Stimulated activated effector memory CD8-positive, alpha-beta T cell treated with anti-CD3 and anti-CD28 coated beads, Interleukin-12 subunit alpha, Interleukin-12 subunit beta, amount 100 ng/mL, for 72 hours (primary cell): ENCODE measurements around the gene NEK6.

Experiments used
- ATAC-seq: fragments of 150-1000 bp; cut with Tn5 transposase; 2 replicates; pipeline ENCODE4 v1.10.0; 2021
- DNase-seq, 2 donors: peaks; one replicate each; pipeline ENCODE4 v3.0.0; 2021 to 2022; ENCODE audit warnings: low spot score in 2 of 2
- H3K27ac Mint-ChIP-seq: one replicate; pipeline ENCODE4 v1.8.0; 2022; ENCODE audit warnings: mild to moderate bottlenecking, mixed read lengths
- H3K36me3 Mint-ChIP-seq: one replicate; pipeline ENCODE4 v1.8.0; 2022; ENCODE audit warnings: mild to moderate bottlenecking, mixed read lengths
- H3K4me1 Mint-ChIP-seq: one replicate; pipeline ENCODE4 v1.8.0; 2022; ENCODE audit warnings: mixed read lengths
- H3K4me3 Mint-ChIP-seq: one replicate; pipeline ENCODE4 v1.8.0; 2022; ENCODE audit warnings: mild to moderate bottlenecking, mixed read lengths
- H3K9me3 Mint-ChIP-seq: one replicate; pipeline ENCODE4 v1.8.0; 2022; ENCODE audit warnings: mixed read lengths

The NEK6 gene

DNA sequence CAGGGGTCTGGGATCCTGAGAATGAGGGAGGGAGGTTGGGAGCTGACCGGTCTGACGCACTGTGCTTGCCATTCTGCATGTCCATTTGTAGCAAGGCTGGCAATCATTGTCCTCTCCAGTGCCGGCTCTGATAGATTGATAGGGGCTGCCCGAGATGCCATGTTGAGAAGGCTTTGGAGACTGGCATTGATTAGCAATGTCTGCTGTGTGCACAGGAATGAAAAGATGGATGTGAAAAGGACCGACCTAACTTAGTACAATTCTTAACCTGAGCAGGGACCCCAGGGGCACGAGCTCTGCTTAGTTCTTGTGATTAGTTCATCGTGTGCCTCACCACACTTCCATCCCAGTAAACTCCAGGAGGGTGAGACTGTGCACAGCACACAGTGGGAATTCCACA lies 17.0 kb downstream of the NEK6 start:
- Mint-ChIP-seq H3K4me1 (peaks cover 42% of the 10 kb centered on the region), H3K27ac (no peak overlapping the region)

DNA sequence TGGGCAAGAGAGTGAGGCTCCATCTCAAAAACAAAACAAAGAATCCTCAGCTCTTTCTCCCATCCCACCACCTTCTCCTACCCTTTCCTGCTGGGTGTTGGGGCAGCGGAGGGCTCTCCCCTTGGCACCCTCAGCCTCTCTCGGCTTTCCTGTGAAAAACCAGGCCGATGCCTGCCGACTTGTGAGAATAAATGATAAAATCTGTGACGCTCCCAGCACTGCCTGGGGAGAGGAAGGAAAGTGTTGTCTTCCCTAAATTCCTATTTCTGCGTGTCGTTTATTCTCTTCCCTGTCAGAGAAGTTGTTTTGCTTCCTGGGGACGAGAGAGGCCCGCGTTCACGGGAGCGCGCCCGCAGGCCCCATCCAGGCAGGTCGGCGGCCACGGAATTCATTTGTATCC lies 19.7 kb downstream of the NEK6 start:
- no peak overlapping the region for H3K4me3 Mint-ChIP-seq
- H3K9me3 Mint-ChIP-seq = no peaks in the 10 kb centered on the region
- peaks cover 42% of the 10 kb centered on the region for H3K4me1 Mint-ChIP-seq
- no peaks in the 10 kb centered on the region for H3K36me3 Mint-ChIP-seq
- ATAC-seq = no peak
- no peak overlapping the region for H3K27ac Mint-ChIP-seq
- no peak for DNase-seq

More for the DNA sequence above, 17.0 kb downstream of the NEK6 start:
- no peak for DNase-seq
- Mint-ChIP-seq H3K9me3 (no peaks in the 10 kb centered on the region), H3K4me3 (no peak overlapping the region), H3K36me3 (no peaks in the 10 kb centered on the region)
- no peak for ATAC-seq

DNA sequence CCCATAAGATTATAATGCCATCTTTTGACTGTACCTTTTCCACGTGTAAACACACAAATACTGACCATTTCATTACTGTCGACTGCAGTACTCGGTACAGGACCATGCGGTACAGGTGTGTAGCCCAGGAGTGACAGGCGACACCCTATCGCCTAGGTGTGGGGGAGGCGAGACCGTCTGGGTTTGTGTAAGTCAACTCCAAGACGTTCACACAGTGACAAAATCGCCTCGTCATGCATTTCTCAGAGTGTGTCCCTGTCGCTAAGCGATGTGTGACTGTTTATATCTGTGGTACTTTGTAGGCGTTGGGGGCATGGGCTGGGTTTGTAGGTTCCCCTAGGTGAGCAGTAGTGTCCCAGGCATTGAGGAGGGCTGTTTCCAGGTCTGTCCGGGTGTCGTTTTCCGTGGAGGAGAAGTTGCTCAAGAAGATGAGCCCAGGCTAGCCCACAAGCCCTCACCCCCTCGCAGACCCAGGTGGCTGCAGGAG lies 20.3 kb downstream of the NEK6 start:
- H3K27ac Mint-ChIP-seq = peak overlapping the region; percentile 37
- peak; percentile 79 for ATAC-seq
- no peak overlapping the region for H3K4me3 Mint-ChIP-seq
- peaks cover 42% of the 10 kb centered on the region for H3K4me1 Mint-ChIP-seq
- H3K9me3 Mint-ChIP-seq = no peaks in the 10 kb centered on the region
- H3K36me3 Mint-ChIP-seq = no peaks in the 10 kb centered on the region
- DNase-seq = no peak

DNA sequence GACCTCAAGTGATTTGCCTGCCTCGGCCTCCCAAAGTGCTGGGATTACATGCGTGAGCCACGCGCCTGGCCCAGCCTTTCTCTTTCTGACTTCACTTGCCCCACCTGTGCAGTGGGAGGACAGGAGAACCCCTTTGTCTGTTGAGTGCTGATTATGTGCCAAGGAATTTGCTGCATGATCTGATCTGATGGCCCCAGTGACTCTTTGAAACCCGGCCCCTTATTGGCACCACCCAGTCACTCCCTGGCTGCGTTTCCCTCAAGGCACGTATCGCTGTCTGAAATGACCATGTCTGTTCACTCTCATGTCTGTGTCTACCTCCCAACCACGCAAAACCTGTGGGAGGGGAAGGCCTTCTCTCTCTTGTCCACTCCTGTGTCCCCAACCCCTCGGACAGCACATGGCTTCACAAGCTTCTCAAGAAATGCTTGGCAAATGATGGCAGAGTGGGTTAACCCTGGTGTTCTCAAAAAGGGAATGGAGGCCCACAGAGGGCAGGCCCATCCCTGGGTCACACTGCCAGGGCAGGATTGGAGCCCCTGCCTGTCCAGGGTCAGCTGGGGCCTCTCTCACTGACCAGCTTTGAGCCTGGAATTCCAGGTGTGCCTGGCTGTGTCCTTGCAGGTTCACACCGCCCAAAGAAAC lies 21.9 kb downstream of the NEK6 start:
- H3K27ac Mint-ChIP-seq = peak overlapping the region; percentile 50
- no peaks in the 10 kb centered on the region for H3K36me3 Mint-ChIP-seq
- H3K4me1 Mint-ChIP-seq = peaks cover 42% of the 10 kb centered on the region
- ATAC-seq = no peak
- no peak for DNase-seq
- no peaks in the 10 kb centered on the region for H3K9me3 Mint-ChIP-seq
- H3K4me3 Mint-ChIP-seq = no peak overlapping the region

DNA sequence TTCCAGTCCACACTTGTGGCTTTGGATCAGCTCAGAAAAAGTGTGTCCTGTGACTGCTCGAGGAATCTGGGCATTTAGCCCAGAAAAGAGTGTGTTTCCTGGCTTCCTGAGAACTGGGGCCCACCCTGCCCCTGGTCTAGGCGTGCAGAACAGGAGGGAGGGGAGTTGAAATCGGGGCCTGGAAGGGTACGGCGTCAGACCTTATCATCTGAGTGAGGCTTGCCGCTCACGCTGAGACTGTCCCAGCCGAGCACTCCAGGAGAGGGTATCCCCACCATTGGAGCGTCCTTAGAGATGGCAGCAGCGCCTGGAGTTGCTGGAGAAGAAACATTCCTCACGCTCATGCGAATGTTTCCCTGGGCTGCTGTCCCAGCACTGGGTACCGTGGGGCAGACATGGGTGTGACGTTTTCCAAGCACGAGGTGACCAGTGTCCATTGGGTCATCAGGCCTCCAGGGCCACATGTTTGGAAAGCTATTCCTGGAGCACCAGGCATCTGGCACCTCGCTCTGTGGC lies 22.5 kb downstream of the NEK6 start:
- Mint-ChIP-seq H3K9me3 (no peaks in the 10 kb centered on the region), H3K36me3 (no peaks in the 10 kb centered on the region), H3K27ac (peak overlapping the region; percentile 50), H3K4me1 (peaks cover 45% of the 10 kb centered on the region), H3K4me3 (no peak overlapping the region)
- DNase-seq (no peak), ATAC-seq (no peak)

DNA sequence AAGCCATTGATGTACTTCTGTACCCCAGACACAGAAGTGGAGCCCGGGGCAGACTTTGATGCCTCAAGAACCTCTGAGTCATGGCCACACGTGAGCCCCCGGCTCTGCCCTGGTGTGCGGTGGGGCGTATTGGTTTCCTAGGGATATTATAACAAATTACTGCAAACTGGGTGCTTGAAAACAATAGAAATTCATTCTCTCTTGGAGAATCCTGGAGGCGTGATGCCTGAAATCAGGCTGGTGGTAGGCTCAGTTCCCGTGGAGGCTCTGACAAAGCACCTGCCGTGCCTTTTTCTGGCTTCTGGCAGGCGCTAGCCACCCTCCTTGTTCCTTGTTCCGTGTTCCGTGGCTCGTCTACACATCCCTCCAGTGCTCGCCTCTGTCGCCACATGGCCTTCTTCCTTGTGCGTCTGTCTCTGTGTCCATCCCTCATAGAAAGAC lies 24.2 kb downstream of the NEK6 start:
- DNase-seq (no peak), ATAC-seq (no peak)
- peak overlapping the region; percentile 68 for H3K27ac Mint-ChIP-seq
- H3K4me1 Mint-ChIP-seq = peaks cover 48% of the 10 kb centered on the region
- H3K9me3 Mint-ChIP-seq = no peaks in the 10 kb centered on the region
- no peak overlapping the region for H3K4me3 Mint-ChIP-seq
- H3K36me3 Mint-ChIP-seq = peaks cover 10% of the 10 kb centered on the region

DNA sequence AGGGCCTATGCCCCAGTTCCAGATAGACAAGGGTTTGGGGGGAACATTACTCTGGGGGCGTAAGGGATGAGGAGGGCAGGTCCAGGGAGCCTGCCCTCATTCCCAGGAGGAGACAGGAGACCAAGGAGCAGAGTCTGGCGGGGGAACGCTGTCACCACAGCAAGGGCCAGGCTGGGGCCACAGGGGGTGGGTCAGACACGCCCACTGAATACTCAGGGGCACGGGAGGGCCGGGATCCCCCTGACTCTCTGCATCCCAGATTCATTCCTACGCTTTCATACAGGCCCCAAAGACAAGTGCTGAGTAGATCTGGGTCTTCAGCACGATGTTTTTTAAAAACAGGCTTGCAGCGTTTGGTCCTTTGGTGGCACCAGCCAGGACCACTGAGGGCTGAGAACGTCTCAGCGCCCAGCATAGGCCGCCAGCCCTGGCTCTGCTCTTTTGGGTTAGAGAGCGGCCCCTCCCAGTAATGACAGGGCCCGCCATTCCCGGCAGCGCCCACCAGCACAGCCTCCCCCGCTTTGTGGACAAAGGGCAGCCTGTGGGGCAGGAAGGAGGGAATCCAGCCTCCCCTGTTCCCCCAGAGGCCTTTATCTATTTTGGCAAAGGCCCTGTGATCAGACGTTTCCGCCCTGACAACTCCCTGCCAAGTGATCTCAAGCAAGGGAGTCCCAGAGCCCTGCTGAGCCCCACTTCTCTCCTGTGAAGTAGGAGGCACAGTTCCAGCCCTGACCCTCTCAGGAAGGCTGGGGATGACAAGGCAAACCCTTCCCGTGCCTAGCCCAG lies 24.9 kb downstream of the NEK6 start:
- no peak overlapping the region for H3K4me3 Mint-ChIP-seq
- DNase-seq = no peak
- H3K9me3 Mint-ChIP-seq = no peaks in the 10 kb centered on the region

DNA sequence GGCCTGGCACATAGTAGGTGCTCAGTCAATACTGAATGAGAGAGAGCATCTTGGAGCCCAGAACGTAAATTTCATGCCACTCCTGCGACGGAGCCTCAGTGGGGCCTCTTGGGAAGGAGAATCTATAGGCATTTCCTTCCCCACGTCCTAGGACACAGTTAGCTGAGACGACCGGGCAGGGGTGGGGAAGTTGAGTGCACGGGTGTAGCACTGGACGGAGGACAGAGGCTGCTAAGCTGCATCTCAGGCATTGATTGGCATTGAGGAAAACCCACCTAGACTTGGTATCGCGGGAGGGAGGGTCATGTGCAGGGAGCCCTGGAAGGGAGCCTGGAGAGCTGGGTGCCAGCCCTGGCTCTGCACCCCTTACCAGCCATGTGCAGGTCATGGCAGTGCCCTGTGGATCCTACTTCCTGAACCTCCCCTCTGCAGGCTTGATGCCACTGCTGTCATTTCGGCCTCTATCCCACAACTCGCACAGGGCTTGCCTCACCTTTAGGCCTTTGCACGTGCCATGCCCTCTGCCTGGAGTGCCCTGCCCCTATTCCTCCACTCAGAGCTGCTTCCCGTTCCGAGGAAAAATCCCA lies 25.6 kb downstream of the NEK6 start:
- H3K4me1 Mint-ChIP-seq = peaks cover 49% of the 10 kb centered on the region
- peak overlapping the region; percentile 68 for H3K27ac Mint-ChIP-seq
- no peaks in the 10 kb centered on the region for H3K9me3 Mint-ChIP-seq
- ATAC-seq (no peak), DNase-seq (no peak)
- peaks cover 12% of the 10 kb centered on the region for H3K36me3 Mint-ChIP-seq
- no peak overlapping the region for H3K4me3 Mint-ChIP-seq

More for the DNA sequence above, 24.9 kb downstream of the NEK6 start:
- peaks cover 12% of the 10 kb centered on the region for H3K36me3 Mint-ChIP-seq
- peaks cover 52% of the 10 kb centered on the region for H3K4me1 Mint-ChIP-seq
- peak overlapping the region; percentile 68 for H3K27ac Mint-ChIP-seq
- no peak for ATAC-seq

DNA sequence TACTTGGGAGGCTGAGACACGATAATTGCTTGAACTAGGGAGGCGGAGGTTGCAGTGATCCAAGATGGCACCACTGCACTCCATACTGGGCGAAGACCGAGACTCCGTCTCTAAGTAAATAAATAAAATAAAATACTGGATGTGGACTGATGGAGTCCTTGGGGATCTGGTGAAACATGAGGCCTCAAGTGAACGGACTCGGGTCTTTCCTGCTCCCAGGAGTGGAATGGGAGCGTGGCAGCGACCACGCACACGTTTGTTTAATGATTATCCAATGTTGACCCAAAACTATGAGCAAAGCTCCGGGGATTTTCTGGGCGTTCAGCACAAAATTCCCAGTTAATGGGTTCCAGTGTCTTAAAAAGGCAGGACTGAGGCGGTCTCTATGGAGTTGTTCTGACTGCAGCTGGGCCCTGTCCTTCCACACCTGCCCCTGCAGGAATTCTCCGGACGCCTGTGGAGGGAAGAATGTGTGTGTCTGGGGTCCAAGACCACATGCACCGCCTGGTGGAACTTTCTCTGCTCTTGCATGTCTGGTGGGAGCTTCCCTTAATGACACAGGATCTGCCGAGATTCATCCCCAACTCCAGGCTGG lies 26.6 kb downstream of the NEK6 start:
- DNase-seq = no peak
- Mint-ChIP-seq H3K36me3 (peaks cover 12% of the 10 kb centered on the region), H3K27ac (no peak overlapping the region)

DNA sequence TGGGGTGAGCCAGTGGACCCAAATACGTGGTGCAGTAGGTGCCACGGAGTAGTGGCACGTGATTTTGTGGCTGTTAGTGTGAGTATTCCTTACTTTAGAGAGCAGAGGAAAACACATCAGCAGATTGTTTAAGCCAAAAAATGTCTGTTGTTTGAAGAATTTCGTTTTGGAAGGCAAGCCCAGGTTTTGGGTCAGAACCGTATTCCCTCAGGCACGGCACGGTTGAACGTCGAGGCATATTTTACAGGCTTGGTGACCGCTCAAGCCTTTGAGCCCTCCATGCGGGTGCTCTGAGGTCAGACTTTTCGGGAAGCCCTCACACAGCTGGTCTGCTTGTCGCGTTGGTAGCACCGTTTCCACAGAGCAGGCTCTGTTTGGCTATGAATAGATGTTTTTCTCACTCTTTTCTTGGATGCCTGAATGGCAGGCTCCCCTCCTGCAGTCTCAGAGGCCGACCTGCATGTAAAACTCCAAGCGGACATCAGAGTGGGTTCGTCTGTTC lies 27.2 kb downstream of the NEK6 start:
- DNase-seq (no peak), ATAC-seq (no peak)
- Mint-ChIP-seq H3K9me3 (no peaks in the 10 kb centered on the region), H3K4me1 (peaks cover 52% of the 10 kb centered on the region), H3K36me3 (peaks cover 12% of the 10 kb centered on the region), H3K27ac (peak overlapping the region; percentile 95), H3K4me3 (peak overlapping the region; percentile 71)

More for the DNA sequence above, 26.6 kb downstream of the NEK6 start:
- Mint-ChIP-seq H3K9me3 (no peaks in the 10 kb centered on the region), H3K4me3 (no peak overlapping the region), H3K4me1 (peaks cover 56% of the 10 kb centered on the region)
- ATAC-seq = no peak

DNA sequence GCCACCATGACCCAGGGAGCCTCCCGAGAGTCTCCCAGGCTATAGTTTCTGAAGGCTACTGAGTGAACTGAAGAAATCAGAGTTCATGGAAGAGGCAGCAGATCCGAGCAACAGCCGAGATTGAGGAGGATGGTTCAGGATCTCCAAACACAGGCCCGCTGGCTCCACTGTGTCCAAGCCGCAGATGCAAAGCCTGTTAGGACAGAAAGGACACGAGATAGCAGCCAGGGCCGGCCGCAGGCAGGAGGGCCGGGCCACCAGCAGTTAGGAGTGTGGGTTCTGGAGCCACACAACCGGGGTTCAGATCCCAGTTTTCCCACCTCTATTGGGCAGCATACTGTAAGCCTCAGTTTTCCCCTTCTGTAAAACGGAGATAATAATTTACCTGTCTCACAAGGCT lies 27.7 kb downstream of the NEK6 start:
- Mint-ChIP-seq H3K27ac (peak overlapping the region; percentile 95), H3K36me3 (peaks cover 12% of the 10 kb centered on the region), H3K9me3 (no peaks in the 10 kb centered on the region), H3K4me1 (peaks cover 51% of the 10 kb centered on the region), H3K4me3 (peak overlapping the region; percentile 71)
- ATAC-seq = no peak
- no peak for DNase-seq

DNA sequence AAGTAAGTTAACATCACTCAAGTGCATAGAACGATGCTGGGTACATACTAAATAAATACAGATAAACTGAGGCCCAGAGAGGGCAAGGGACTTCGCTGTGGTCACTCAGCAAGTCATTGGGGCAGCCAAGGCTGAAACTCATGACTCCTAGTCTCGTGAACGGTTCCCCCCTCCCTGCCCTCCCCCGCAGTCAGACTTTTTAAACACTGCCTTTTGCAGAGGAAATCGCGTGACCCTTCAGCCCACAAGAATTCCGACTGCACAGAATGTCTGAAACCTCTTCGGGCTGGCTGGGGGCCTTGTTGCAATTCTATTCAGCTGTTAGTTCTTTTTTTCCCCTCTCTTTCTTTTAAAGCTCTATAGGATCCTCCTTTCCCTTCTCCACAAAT lies 28.1 kb downstream of the NEK6 start:
- Mint-ChIP-seq H3K4me1 (peaks cover 55% of the 10 kb centered on the region), H3K9me3 (no peaks in the 10 kb centered on the region), H3K4me3 (peak overlapping the region; percentile 71), H3K27ac (peak overlapping the region; percentile 95), H3K36me3 (peaks cover 12% of the 10 kb centered on the region)
- ATAC-seq (peak; percentile 51), DNase-seq (no peak)

DNA sequence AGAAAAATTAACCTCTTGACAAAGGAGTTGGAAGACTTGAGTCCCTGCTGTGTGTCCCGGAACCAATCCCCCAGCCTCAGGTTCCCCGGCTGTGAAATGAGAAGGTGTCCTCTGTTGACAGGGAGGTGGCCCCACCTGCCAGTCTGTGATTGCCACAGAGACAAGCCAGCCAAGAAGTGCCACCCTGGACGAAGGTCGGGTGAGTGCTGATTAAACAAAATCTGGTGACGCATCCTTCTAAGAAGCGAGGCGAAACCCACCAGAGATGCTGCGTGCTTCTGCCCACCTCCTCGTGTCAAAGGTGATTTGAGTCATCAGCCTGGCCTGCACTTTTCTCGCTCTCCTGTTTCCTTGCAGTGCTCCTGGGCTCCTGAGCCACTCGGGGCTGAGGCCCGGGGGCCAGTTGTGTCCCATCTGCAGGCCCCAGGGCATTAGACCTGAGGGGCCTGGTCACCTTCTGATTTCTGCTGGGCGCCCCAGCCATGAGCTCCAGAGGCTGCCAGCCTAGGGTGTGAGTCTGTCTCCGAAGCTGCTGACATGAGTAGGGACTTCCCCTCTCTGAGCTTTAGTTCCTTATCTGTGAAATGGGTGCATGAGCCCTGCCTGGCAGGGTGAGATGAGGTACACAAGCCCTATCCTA lies 28.7 kb downstream of the NEK6 start:
- H3K9me3 Mint-ChIP-seq = no peaks in the 10 kb centered on the region
- ATAC-seq (peak; percentile 95), DNase-seq (peak; percentile 63 to 87)
- peak overlapping the region; percentile 71 for H3K4me3 Mint-ChIP-seq
- peaks cover 12% of the 10 kb centered on the region for H3K36me3 Mint-ChIP-seq
- H3K4me1 Mint-ChIP-seq = peaks cover 60% of the 10 kb centered on the region
- H3K27ac Mint-ChIP-seq = peak overlapping the region; percentile 95

DNA sequence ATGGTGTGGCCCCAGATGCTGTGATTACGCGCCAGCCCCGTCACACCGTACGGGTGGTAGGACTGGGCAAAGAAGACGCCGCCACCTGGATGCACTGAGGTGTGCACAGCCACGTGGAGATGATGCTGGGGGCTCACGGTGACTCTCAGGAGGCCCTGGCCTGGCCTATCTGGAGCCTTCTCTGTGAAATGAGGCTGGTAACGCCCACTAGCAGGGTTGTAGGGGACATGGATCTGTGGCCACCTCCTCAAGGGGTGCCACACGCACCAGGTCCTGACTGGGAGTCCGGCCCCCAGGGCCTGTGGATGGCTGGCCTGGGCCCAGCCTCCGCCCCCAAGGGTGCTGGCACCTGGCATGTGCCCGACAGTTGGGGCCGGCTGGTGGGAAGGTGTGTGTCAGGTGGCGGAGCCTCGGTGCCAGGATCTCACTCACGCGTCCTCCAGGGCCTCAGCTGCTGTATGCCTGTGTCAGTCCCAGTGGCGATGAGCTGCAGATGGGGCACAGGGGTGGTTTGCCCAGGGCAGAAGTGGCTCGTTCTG lies 32.4 kb downstream of the NEK6 start:
- ATAC-seq (no peak), DNase-seq (no peak)
- Mint-ChIP-seq H3K27ac (no peak overlapping the region), H3K9me3 (no peaks in the 10 kb centered on the region), H3K36me3 (peaks cover 18% of the 10 kb centered on the region), H3K4me3 (no peak overlapping the region), H3K4me1 (peaks cover 76% of the 10 kb centered on the region)
